HG03571 (cell line): ENCODE measurements around the gene STAG1.
"Not testable (repeated sequence)": the region's sequence is repeated elsewhere in the genome, so short reads cannot be mapped to it uniquely, and the experiment has no call there.

Source experiments
- ATAC-seq: cut with Tn5 transposase; IDR thresholded peaks from one replicate; pipeline ENCODE4 v1.9.1; 2021; ENCODE audit not compliant: unreplicated experiment

The STAG1 gene

DNA sequence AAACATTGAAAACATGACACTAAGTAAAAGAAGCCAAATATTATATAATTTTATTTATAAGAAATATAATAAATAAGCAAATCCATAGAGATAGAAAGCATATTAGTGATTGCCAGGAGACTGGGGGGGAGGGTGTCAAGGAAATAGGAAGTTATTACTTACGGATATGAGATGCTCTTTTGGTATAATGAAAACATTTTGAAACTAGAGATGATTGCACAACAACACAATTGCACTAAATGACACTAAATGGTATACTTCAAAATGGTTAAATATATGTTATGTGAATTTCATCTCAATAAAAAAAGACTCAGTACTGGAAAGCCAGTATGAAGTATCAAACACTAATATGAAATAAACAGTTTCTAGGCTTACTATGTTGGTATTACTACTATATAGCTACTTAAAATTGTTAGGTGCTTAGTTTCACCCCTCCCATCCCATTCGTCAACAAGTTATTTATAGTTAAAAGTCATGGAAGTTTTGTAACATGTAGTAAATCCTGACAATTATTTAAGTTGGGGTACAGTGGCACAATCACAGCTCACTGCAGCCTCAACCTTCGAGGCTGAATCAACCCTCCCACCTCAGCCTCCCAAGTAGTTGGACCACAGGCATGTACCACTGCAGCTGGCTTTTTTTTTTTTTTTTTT is 43.7 kb downstream of the STAG1 start:
- ATAC-seq: no peak

DNA sequence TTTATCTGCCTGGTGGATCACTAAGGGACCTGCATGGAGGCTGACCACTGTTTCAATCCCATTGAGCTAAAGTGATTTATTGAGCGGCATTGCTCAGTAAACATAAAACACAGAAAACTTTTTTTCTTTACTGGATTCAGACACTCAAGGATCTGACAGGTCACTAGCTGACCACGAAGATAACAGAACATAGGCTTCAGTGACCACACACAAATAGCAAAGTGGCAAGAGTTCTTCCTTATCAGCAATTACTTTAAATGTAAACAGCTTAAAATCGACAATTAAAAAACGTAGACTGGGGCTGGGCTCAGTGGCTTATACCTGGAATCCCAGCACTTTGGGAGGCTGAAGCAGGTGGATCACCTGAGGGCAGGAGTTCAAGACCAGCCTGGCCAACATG is 48.7 kb downstream of the STAG1 start:
- ATAC-seq: no peak

DNA sequence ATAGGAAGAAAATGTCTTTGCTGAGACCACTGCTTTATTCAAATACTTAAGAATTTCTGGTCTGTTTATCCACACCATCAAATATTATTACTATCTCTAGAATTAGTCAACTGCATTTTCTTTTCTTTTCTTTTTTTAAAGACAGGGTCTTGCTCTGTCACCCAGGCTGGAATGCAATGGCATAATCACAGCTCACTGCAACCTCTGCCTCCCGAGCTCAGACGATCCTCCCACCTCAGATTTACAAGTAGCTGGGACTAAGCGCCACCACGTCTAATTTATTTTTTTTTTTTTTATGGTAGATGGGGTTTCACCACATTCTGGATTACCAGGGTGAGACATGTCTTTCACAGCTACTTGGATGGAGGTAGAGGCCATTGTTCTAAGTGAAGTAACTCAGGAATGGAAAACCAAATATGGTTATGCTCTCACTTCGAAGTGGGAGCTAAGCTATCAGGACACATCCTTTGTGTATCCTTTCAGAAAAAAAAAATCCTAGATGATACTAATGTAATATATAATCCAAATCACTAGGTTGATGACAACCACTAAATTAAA is 52.8 kb downstream of the STAG1 start:
- ATAC-seq: no peak

DNA sequence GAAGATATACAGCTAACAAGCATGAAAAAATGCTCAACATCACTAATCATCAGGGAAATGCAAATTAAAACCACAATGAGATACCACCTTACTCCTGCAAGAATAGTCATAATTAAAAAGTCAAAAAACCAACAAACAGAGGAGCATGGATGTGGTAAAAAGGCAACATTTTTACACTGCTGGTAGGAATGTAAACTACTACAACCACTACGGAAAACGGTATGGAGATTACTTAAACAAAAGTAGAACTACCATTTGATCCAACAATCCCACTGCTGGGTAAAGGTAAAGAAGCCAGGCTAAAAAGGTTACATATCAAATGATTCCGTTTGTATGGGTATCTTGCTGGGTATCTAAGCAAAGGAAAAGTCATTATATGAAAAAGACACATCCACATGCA is 53.8 kb downstream of the STAG1 start:
- ATAC-seq: no peak

DNA sequence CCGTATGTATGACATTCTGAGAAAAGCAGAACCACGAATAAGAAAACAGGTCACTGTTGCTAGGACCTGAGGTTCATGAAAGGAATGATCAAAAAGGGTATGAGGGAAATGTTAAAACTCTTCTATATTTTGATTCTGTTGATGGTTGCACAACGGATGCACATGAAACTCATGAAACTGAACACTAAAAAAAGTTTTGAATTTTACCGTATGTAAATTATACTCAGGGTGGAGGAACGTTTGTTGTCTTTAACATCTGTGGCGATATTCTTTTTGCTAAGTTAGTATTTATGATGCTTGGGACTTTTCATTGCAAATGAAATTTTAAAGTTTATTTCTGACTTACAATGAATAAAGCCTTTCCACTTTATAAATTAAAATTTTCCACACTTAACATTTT is 55.4 kb downstream of the STAG1 start:
- no peak for ATAC-seq

DNA sequence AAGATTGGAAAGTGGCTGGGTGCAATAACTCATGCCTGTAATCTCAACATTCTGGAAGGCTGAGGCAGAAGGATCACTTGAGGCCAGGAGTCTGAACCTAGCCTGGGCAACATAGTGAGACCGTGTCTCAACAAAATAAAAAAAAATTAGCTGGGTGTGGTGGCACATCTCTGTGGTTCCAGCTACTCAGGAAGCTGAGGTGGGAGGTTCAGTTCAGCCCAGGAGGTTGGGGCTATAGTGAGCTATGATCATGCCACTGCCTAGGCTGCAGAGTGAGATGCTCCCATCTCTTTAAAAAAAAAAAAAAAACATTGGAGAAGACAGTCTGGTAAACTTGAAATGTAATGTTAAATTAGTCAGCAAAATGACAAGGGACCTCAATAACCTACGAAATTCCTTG is 57.9 kb downstream of the STAG1 start:
- ATAC-seq: no peak

DNA sequence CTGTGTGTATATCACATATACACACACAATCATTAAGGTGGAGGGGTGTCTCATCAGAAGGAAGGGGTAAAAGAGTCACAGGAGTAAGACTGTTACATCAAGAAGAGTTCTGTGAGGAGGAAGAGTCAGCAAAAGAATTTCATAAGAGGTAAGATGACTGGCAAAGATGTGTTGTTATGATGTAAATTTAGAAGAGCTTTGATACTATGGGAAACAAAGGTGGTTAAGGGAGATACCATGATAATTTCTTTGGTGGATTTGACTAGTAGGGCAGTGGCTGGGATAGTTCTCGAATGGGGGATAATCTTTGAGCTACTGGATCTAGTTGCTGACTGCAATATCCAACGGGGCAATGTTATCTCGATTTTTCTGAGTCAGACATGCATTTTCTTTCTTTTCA is 61.6 kb downstream of the STAG1 start:
- ATAC-seq: no peak

DNA sequence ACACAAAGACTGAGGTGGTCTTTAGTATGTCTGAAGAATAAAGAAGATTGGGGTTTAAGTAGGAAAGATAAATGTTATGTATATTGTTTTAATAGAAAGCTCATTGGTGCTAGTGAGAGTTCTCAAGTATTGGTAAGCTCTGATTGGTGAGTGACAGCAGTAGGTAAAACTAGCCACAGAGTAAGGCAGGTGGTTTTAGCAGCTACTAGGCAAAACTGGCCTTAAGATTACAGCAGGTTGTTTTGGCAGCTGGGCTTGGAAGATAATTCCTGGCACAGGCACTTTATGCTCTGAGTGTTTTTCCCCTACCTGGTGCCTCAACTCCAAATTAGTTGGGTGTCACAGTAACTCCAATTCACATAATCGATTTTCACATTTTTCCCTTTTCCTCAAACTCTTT is 66.3 kb downstream of the STAG1 start:
- no peak for ATAC-seq

DNA sequence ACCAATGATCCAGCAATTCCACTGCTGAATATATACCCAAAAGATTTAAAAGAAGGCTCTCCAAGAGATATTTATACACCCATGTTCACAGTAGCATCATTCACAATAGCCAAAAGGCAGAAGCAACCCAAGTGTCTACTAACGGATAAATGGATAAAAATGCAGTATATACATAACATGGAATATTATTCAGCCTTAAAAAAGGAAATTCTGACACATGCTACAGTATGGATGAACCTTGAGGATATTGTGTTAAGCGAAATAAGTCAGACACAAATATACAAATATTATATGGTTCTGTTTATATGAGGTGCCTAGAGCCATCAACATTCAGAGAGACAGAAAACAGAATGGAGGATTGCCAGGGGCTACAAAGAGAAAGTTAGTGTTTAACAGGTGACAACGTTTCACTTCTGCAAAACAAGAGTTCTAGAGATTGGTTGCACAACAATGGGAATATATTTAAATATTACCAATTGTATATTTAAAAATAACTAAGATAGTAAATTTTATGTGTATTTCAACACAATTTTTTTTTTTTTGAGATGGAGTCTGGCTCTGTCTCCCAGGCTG is 69.4 kb downstream of the STAG1 start:
- no peak for ATAC-seq

DNA sequence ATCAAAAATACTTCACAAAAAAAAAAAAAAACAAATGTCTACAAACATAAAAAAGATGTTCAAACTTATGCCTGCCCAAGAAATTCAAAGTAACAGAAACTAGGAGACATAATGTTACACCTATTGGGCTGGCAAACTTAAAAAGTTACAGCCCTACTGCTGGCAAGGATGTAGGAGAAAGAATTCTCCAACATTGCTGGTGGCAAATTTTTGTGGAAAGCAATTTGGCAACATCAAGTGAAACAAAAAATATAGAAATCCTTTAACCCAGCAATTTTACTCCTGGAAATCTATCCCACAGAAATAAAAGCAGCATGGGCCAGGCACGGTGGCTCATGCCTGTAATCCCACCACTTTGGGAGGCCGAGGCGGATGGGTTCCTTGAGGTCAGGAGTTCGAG is 73.2 kb downstream of the STAG1 start:
- no peak for ATAC-seq

DNA sequence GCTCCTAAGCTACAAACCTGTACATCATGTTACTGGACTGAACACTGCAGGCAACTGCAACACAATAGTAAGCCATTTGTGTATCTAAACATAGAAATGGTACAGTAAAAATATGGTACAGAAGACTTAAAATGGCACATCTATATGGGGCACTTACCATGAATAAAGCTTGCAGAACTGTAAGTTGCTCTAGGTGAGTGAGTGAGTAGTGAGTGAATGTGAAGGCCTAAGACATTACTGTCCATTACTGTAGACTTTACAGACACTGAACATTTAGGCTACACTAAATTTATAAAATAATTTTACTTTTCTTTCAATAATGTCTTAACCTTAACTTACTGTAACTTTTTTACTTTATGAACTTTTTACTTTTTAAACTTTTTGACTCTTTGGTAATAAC is 76.2 kb downstream of the STAG1 start:
- no peak for ATAC-seq

DNA sequence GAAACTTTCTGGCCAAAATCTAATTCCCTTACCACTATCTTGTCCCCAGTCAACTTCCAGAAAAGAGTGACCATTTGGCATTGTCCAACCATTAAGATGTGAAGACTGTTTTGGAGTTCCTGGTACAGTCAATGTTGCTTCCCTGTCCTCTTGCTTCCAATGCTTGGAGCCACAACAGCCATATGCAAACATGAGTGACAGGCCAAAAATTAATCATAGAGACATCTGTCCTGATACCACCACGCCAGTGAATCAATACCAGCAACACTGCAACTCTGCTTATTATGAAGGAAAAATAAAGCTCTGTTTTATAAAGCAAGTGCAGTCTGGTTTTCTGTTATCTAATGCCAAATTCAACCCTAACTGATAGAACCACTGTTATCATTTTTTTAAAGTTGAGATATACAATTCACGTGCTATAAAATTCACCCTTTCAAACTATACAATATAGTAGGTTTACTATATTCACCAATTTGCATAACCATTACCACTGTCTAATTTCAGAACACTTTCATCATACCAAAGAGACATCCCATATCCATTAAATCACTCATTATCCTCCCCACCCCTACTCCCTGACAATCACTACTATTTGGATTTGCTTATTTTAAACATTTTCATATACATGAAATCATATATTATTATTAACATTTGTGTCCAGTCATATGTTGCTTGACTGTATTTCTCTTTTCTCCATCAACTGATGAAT is 76.9 kb downstream of the STAG1 start:
- ATAC-seq: no peak

DNA sequence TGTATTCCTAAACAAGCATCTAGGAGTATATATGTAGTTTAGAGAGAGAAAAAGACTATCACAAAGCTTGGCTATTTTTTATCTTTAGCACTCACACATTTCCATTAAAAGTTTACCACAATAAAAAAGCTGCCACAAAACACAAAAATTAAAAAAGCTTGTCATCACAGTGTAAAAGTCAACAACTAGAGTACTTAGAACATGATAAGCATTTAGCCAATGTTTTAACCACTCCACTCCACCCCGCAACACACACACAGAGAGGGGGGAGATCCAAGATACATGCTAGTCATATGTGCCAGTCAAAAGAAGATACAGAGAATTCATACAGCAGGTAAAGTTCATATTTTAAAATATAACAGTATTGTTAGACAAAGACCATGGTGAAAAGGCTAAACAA is 79.7 kb downstream of the STAG1 start:
- no peak for ATAC-seq

DNA sequence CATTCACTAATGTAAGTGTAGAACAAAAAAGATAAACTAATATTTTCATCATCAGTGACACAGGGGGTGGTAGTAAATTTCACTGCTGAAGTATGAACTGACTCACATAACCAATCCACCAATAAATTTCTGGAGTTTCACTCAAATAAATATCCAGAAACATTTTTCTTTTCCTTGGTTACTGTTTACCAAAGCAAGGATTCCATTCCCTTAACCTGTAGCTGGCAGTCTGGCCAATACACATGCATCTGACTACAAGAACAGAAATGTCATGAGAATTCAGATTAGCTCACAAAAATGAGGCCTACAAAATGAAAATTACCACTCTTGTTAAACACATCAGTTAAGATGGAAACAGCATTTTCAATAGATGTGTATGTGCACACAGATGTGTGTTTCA is 80.3 kb downstream of the STAG1 start:
- no peak for ATAC-seq

DNA sequence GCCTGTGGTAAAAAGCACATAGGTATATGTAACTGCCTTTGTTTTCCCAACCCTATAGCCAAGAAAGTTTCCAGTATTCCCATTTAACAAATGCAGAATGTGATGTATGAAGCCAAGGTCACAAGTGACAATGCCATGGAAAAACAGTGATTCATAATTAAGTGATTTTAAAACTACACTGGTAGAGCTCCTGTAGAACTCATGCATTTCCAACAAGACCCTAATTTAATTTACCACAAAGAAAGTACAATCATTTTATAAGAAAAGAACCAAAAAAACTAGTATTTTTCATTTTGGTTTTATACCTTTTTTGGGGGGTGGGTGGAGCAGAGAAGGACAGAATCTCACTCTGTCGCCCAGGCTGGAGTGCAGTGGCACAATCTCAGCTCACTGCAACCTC is 82.0 kb downstream of the STAG1 start:
- ATAC-seq: no peak

DNA sequence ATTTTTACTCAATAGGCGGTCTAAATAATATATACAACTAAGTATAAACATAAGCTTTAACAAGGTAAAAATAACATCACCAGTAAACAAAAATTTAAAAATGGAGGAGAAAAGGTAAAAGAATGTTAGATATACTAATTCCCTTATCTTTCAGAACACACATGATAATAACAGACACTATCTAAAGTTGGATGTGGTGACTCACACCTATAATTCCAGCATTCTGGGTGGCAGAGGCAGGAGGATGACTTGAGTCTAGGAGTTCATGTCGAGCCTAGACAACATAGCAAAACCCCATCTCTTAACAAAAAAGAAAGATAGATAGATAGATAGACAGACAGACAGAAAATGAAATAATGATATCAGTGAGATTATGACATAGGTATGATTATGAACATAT is 85.1 kb downstream of the STAG1 start:
- ATAC-seq: no peak

DNA sequence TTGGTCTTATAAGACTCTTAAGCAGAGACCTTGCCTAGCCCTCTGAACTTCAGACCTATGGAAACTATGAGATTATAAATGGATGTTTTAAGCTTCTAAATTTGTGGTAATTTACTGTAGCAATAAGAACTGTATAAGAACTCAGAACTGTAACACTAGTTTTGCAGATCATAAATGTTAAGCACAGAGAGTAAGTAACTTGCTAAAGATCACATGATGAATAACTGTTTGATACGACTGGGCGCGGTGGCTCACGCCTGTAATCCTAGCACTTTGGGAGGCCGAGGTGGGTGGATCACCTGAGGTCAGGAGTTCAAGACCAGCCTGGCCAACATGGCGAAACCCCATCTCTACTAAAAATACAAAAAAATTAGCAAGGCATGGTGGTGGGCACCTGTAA is 85.9 kb downstream of the STAG1 start:
- ATAC-seq: not testable (repeated sequence)

DNA sequence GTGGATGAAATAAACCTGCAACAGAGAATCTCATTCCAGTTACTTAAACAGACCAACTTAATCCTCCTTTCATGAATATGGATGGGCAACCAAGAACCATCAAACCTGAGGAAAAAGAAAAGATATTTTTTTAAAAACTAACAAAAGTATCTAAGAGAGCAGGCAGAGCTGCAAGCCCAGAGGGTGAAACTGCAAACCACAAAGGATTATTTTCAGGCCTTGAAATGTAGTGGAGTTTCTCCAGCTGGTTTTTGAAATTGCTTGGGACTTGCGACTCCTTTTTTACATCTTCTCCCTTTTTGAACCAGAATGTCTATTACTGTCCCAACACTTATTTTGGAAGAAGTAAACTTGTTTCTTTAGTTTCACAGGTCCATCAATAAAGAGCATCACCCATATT is 87.4 kb downstream of the STAG1 start:
- no peak for ATAC-seq

DNA sequence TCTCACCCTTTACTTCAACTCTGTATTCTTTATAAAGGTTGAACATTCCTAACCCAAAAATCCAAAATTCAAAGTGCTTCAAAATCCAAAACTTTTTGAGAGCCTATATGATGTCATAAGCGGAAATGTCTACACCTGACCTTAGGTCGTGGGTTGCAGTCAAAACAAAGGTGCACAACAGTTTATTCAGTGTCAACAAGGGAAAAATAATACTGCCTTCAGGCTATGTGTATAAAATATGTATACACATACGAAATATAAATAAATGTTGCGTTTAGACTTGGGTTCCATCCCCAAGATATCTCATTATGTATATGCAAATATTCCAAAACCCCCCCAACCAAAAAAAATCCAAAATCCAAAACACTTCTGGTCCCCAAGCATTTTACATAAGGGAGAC is 90.9 kb downstream of the STAG1 start:
- ATAC-seq: no peak

DNA sequence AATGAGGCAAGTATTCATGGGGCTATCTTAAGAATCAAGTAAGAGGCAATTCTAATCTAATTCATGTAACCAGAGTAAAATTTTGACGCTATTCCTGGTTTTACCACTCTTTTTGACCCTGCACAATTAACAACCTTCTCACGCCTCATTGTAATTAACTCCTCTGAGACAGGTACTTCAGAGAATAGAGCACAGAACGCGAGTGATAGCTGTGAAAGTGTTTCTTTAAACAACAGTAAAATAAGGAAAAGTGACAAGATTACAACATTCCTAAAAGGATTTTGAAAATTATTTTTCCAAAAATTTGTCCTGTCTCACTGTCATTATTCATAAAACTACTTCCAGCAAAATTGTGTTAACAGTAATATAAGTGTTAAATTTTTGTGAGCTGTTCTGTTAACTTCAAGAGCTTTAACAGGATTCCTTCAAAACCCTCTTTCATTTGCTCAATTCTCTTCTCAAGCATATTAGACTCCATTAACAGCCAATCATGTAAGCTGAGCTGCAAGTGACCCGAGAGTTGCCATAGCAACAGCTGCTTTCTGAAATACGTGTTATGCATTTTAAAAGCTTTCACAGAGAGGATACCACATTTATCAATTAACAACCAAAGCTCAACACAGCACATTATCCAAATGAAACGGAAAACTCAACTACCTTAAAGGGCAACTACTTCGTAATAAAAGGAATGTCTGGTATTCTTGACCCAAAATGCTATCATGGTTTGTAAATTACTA is 93.1 kb downstream of the STAG1 start:
- no peak for ATAC-seq

DNA sequence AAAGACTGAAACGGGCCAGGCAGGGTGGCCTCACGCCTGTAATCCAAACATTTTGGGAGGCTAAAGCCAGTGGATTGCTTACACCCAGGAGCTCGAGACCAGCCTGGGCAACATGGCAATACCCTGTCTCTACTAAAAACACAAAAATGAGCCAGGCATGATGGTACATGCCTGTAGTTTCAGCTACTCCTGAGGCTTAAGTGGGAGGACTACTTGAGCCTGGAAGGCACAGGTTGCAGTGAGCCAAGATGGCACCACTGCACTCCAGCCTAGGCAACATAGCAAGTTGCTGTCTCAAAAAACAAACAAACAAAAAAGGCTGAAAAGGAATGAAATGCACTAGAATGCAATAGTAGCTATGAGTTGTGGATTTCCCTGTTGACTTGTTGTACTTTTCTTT is 94.7 kb downstream of the STAG1 start:
- ATAC-seq: no peak

DNA sequence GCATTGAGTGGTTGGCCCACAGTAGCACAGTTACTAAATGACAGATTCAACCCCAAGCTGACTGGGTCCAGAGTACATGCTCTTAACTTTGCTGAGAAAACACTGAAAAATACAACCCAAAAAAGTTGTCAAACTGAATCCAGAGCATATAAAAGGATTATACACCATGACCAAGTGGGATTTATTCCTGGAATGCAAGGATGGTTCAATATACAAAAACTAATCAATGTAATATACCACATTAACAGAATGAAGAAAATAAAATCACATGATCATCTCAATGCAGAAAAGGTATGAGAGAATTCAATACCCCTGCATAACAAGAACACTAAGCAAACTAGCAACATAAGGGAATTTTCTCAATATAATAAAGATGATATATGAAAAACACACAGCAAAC is 98.5 kb downstream of the STAG1 start:
- no peak for ATAC-seq
